Muscle of arm (tissue), 12 donors: ENCODE data around the gene VKORC1. TPM values are rescaled to one million over a fixed set of nuclear protein-coding genes. Genes with fewer than 3 reads are reported as not detected.

Experiments
- DNase-seq: peaks from one replicate; pipeline ENCODE4 v3.0.0-alpha.2; 2013
- polyA plus RNA-seq, 12 donors: library from polyadenylated mRNA; unstranded; fragments of 120-200 nt; gene quantifications; one replicate each; pipeline ENCODE4 v1.2.1, GENCODE V29; 2013; ENCODE audit not compliant: insufficient read length in 12 of 12

Gene VKORC1
- polyA plus RNA-seq, 12 donors: 50.0 to 71.5 (median 58.6) TPM; not detected in 1

GRCh38 chr16:31085873-31086628, 8.5 kb downstream of the VKORC1 start:
- no peak for DNase-seq

GRCh38 chr16:31085411-31085810, 9.2 kb downstream of the VKORC1 start:
- DNase-seq: no peak

GRCh38 chr16:31084584-31085302, 9.9 kb downstream of the VKORC1 start:
- no peak for DNase-seq

GRCh38 chr16:31083981-31084380, 10.6 kb downstream of the VKORC1 start:
- no peak for DNase-seq

- no peak for DNase-seq
Observed at GRCh38 chr16:31083556-31083955, 11.0 kb downstream of the VKORC1 start.

- no peak for DNase-seq
Observed at GRCh38 chr16:31083081-31083480, 11.5 kb downstream of the VKORC1 start.

GRCh38 chr16:31082368-31083045, 12.1 kb downstream of the VKORC1 start:
- no peak for DNase-seq

- DNase-seq: no peak
Observed at GRCh38 chr16:31081428-31082351, 12.9 kb downstream of the VKORC1 start.

GRCh38 chr16:31080756-31081419, 13.7 kb downstream of the VKORC1 start:
- no peak for DNase-seq

GRCh38 chr16:31080035-31080629, 14.5 kb downstream of the VKORC1 start:
- no peak for DNase-seq

- DNase-seq: no peak
Observed at GRCh38 chr16:31079342-31079944, 15.2 kb downstream of the VKORC1 start.

- DNase-seq: no peak
Observed at GRCh38 chr16:31078597-31079341, 15.8 kb downstream of the VKORC1 start.

GRCh38 chr16:31077592-31078396, 16.8 kb downstream of the VKORC1 start:
- DNase-seq: no peak

- DNase-seq: no peak
Observed at GRCh38 chr16:31077024-31077423, 17.6 kb downstream of the VKORC1 start.

GRCh38 chr16:31076319-31076718, 18.3 kb downstream of the VKORC1 start:
- DNase-seq: no peak

GRCh38 chr16:31074814-31075183, 19.8 kb downstream of the VKORC1 start:
- DNase-seq: no peak

GRCh38 chr16:31073970-31074813, 20.4 kb downstream of the VKORC1 start, which contains the start of the genes ZNF646 and ZNF668:
Gene ZNF646, plus strand, starts transcription at chr16:31074422. Its CDS starts 1,903 bp downstream, at chr16:31076325.
Gene ZNF668, minus strand, starts transcription at chr16:31074240. Its CDS starts 9,781 bp downstream, at chr16:31064459.
- DNase-seq: peak; percentile 99
